Astrocyte of the spinal cord (primary cell): ENCODE results near the gene DCAF12.
A peak's percentile ranks its signal among the peaks of the same experiment; 100 is the strongest.

ENCODE experiments used
- DNase-seq: peaks from one replicate; pipeline ENCODE4 v3.0.0; 2011; ENCODE audit warnings: low read depth, low spot score
- H3K4me3 ChIP-seq: 2 replicates; pipeline ENCODE4 v1.5.1; 2011; ENCODE audit warnings: low read depth, mild to moderate bottlenecking, low read length, moderate library complexity
- CTCF ChIP-seq: IDR thresholded peaks from 2 replicates; pipeline ENCODE4 v1.5.1; 2012; ENCODE audit warnings: low read depth, mild to moderate bottlenecking, low read length, inconsistent platforms
- in situ Hi-C: cut with HindIII; loops from 2 replicates; pipeline ENCODE4 v1.10.0; 2017; ENCODE audit warnings: low sequenced_read_pairs

DCAF12 gene

GRCh38 chr9:34126207-34127034, at the start of gene DCAF12:
Gene DCAF12 (minus strand): TSS chr9:34126698. CDS start chr9:34126431, 267 bp downstream.
- in situ Hi-C loops = no loop called here
- H3K4me3 ChIP-seq = peak within 1 kb of the TSS; percentile 95
- no peak for TF ChIP-seq CTCF
- DNase-seq = peak; percentile 93

GRCh38 chr9:34176089-34176488, 49.6 kb upstream of the DCAF12 start:
- TF ChIP-seq CTCF = no peak
- no peak overlapping the region for H3K4me3 ChIP-seq

GRCh38 chr9:34171753-34172535, 45.4 kb upstream of the DCAF12 start:
- no peak overlapping the region for H3K4me3 ChIP-seq
- TF ChIP-seq CTCF = no peak
- in situ Hi-C loops = no loop called here
- DNase-seq = no peak

More at GRCh38 chr9:34176089-34176488, 49.6 kb upstream of the DCAF12 start:
- in situ Hi-C loops = no loop called here
- DNase-seq = no peak

GRCh38 chr9:34170237-34170991, 43.9 kb upstream of the DCAF12 start:
- in situ Hi-C loops = no loop called here
- TF ChIP-seq CTCF = no peak
- no peak for DNase-seq
- no peak overlapping the region for H3K4me3 ChIP-seq

- in situ Hi-C loops = no loop called here
- no peak for DNase-seq
- TF ChIP-seq CTCF = no peak
- H3K4me3 ChIP-seq = no peak overlapping the region
These were observed 42.6 kb upstream of the DCAF12 start for GRCh38 chr9:34169125-34169524.

GRCh38 chr9:34163434-34163833, 36.9 kb upstream of the DCAF12 start:
- no peak for TF ChIP-seq CTCF
- in situ Hi-C loops = no loop called here
- DNase-seq = peak; percentile 14
- H3K4me3 ChIP-seq = no peak overlapping the region
